Measurements from ENCODE around the gene EDEM2.
"Not testable (repeated sequence)": the region's sequence is repeated elsewhere in the genome, so short reads cannot be mapped to it uniquely, and the experiment has no call there.

EDEM2 gene

DNA sequence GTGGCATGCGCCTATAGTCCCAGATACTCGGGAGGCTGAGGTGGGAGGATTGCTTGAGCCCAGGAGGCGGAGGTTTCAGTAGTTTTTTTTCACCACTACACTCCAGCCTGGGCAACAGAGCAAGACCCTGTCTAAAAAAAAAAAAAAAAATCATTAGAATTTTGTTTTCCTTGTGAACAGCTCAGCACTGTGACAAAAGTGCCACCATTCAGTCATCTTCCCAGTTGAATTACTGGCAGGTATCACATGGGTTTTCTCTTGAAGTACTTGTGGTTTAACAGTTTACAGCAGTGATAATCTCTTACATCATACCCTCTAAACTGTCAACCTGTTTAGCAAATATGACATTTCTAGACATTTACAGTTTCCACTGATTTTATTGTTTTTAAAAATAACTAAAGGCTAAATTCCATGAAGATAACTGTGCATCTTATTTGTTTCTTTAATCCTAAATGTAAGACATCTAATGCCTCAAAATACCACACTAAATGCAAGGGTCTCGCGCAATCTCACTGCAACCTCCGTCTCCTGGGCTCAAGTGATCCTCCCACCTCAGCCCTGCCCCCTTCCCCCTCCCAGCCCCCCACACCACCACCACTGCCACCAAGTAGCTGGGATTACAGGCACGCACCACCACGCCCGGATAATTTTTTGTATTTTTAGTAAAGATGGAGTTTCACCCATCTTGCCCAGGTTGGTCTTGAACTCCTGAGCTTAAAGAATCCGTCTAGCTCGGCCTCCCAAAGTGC lies 61.5 kb downstream of the EDEM2 start:
- DNase-seq, result peak; percentile 80

DNA sequence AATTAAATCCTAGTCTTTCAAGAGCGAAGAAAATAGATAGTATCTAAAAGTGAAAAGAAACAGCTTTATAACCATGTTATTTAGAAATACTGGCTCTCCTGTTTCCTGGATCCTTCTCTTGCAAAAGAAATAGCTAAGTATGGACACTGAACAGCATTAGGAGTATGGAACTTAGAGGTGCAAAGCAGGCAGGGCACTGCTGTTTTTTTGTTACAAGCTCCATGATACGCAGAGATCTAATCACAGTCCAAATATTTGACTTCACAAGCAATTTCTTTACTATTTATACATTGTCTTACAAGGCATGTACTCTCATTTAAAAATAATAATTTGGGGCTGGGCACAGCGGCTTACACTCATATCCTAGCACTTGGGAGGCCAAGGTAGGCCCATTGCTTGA lies 62.1 kb downstream of the EDEM2 start:
- no peak for DNase-seq

DNA sequence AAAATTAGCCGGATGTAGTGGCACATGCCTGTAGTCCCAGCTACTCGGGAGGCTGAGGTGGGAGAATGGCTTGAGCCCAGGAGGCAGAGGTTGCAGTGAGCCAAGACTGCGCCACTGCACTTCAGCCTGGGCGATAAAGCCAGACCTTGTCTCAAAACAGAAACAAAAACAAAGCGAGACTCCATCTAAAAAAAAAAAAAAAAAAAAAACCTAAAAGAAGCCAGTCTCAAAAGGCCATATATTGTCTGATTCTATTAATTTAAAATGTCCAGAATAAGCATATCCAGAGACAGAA lies 66.8 kb downstream of the EDEM2 start:
- DNase-seq, result not testable (repeated sequence)

DNA sequence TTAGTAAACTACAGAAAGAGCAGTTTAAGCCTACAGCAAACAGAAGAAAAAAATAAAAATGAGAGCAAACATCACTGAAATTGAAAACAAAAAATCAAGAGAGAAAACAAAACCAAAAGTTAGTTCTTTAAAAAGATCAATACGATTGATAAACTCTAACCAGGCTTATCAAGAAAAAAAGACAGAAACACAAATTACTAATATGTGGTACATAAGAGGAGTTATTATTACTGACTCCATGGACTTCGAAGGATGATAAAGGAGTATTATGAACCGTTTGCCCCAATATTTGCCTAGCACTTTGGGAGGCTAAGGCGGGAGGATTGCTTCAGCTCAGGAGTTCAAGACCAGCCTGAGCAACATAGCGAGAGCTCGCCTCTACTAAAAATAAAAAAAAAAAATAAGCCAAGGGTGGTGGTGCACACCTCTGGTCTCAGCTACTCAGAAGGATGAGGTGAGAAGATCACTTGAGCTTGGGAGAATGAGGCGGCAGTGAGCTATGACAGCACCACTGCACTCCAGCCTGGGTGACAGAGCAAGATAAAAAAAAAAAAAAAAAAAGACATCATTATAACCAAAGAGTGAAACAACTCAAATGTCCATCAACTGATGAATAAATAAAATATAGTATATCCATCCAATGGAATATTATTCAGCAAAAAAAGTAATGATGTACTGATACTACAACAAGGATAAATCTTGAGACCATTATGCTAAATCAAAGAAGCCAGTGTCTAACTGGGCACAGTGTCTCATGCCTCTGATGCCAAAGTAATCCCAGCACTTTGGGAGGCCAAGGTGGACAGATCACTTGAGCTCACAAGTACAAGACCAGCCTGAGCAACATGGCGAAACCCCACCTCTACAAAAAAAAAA lies 67.4 kb downstream of the EDEM2 start:
- DNase-seq, result no peak

DNA sequence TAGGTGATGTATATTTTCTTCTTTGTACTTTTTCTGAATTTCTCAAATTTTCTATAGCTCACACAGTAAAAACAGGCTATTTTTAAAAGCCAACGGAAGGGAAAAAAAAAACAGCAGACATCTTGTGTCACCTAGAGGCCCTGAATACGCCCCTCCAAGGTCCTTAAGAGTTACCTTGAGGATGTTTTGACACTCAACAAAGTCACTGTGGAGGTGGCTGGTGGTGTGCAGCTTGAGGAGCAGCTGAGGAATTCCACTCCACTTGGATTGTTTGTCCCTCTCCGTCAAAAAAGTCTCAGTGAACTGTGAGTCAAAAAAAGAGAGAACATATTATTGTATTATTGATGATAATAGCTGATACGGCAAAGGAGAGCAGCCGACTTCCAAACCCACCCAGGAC lies 69.3 kb downstream of the EDEM2 start:
- DNase-seq, result no peak

DNA sequence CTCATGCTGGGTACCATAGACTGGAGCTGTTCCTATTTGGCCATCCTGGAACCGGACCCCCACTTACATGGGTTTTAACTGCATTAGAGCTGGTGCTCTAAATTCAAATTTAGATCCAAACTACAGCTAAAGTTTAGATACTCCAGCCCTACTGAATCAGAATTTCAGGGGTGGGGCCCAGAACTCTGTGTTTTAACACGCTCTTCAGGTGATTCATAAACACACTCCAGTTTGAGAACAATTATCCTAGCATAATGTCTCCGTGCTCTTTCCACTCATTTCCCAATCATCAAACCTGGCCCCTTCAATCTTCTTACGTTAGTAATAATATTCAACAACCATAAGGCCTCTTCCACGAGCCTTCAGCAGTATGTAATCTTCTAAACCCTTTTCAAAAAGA lies 69.8 kb downstream of the EDEM2 start:
- no peak for DNase-seq

DNA sequence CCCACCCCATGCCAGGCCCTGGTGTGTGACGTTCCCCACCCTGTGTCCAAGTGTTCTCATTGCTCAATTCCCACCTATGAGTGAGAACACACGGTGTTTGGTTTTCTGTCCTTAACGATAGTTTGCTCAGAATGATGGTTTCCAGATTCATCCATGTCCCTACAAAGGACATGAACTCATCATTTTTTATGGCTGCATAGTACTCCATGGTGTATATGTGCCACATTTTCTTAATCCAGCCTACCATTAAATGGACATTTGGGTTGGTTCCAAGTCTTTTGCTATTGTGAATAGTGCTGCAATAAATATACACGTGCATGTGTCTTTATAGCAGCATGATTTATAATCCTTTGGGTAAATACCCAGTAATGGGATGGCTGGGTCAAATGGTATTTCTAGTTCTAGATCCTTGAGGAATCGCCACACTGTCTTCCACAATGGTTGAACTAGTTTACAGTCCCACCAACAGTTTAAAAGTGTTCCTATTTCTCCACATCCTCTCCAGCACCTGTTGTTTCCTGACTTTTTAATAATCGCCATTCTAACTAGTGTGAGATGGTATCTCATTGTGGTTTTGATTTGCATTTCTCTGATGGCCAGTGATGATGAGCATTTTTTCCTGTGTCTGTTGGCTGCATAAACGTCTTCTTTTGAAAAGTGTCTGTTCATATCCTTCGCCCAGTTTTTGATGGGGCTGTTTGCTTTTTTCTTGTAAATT lies 75.5 kb downstream of the EDEM2 start:
- DNase-seq, result not testable (repeated sequence)

DNA sequence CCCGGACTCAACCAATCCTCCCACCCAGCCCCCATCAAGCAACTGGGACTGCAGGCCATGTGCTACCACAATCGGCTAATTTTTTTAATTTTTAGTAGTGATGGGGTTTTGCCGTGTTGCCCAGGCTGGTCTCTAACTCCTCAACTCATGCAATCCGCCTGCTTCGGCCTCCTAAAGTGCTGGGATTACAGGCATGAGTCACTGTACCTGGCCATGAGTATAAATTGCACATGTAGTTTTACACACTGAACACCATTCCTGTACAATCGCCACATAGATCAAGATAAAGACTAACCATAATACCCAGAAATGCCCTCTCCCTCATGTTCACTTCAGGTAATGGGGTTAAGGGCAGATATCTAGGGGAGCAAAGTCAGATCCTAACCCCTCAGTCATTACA lies 80.9 kb downstream of the EDEM2 start:
- no peak for DNase-seq
